ENCODE results near the gene ATRNL1. TPM values are rescaled to one million over a fixed set of nuclear protein-coding genes. Genes with fewer than 3 reads are reported as not detected.

Gene ATRNL1
- total and polyA plus RNA-seq, 2 experiments from 2014 or later, result 5.9 to 17.4 TPM

- H3K4me2 ChIP-seq, result no peak overlapping the region
- H3K27ac ChIP-seq, result no peak overlapping the region
- WGBS (ENCODE audit: low lambda C conversion rate, missing lambda C conversion rate), result 93% methylated on average over 1 of the region's 1 CpG
- no peaks in the 10 kb centered on the region for H3K9me3 ChIP-seq (ENCODE audit: low read depth)
- no peaks in the 10 kb centered on the region for H3K9me2 ChIP-seq (replicated peaks; ENCODE audit: insufficient read depth)
- H3K79me2 ChIP-seq, result no peaks in the 10 kb centered on the region
- TF ChIP-seq EZH2phosphoT487 (IDR thresholded peaks at IDR 0.05; ENCODE audit: low read depth, severe bottlenecking, unreplicated experiment) (no peak), EZH2 (IDR thresholded peaks at IDR 0.05; ENCODE audit: borderline replicate concordance) (no peak), CTCF (IDR thresholded peaks at IDR 0.05; ENCODE audit: poor library complexity) (no peak)
- no peaks in the 10 kb centered on the region for H4K20me1 ChIP-seq (ENCODE audit: insufficient read depth, poor library complexity, severe bottlenecking)
- H3K36me3 ChIP-seq (replicated peaks; ENCODE audit: insufficient read depth, low read depth), result no peaks in the 10 kb centered on the region
- no peak overlapping the region for H3K4me3 ChIP-seq
- no peaks in the 10 kb centered on the region for H3K4me1 ChIP-seq (ENCODE audit: insufficient read depth)
- H3K27me3 ChIP-seq, result no peaks in the 10 kb centered on the region
- DNase-seq (ENCODE audit: low spot score), result no peak
- H2AFZ ChIP-seq, result no peak overlapping the region
Measured at GRCh38 chr10:115638246-115638645, 545.1 kb downstream of the ATRNL1 start.

- no peak for TF ChIP-seq EZH2phosphoT487 (IDR thresholded peaks at IDR 0.05; ENCODE audit: low read depth, severe bottlenecking, unreplicated experiment)
- no peak for TF ChIP-seq EZH2 (IDR thresholded peaks at IDR 0.05; ENCODE audit: borderline replicate concordance)
- no peak for TF ChIP-seq CTCF (IDR thresholded peaks at IDR 0.05; ENCODE audit: poor library complexity)
- Histone ChIP-seq H3K27me3 (no peaks in the 10 kb centered on the region), H3K9me3 (ENCODE audit: low read depth) (no peaks in the 10 kb centered on the region)
Measured at GRCh38 chr10:115649217-115649616, 556.1 kb downstream of the ATRNL1 start.

GRCh38 chr10:115653473-115653872 is 560.3 kb downstream of the ATRNL1 start:
- H3K27ac ChIP-seq, result no peak overlapping the region
- H3K9me3 ChIP-seq (ENCODE audit: low read depth), result no peaks in the 10 kb centered on the region
- H3K27me3 ChIP-seq, result no peaks in the 10 kb centered on the region
- DNase-seq (ENCODE audit: low spot score), result no peak
- no peaks in the 10 kb centered on the region for H3K4me1 ChIP-seq (ENCODE audit: insufficient read depth)
- no peaks in the 10 kb centered on the region for H3K9me2 ChIP-seq (replicated peaks; ENCODE audit: insufficient read depth)
- no peaks in the 10 kb centered on the region for H3K36me3 ChIP-seq (replicated peaks; ENCODE audit: insufficient read depth, low read depth)
- no peak overlapping the region for H3K4me2 ChIP-seq
- H2AFZ ChIP-seq, result no peak overlapping the region
- H3K4me3 ChIP-seq, result no peak overlapping the region
- H3K79me2 ChIP-seq, result no peaks in the 10 kb centered on the region
- TF ChIP-seq EZH2 (IDR thresholded peaks at IDR 0.05; ENCODE audit: borderline replicate concordance), result no peak
- TF ChIP-seq CTCF (IDR thresholded peaks at IDR 0.05; ENCODE audit: poor library complexity), result no peak
- TF ChIP-seq EZH2phosphoT487 (IDR thresholded peaks at IDR 0.05; ENCODE audit: low read depth, severe bottlenecking, unreplicated experiment), result no peak
- no peaks in the 10 kb centered on the region for H4K20me1 ChIP-seq (ENCODE audit: insufficient read depth, poor library complexity, severe bottlenecking)
- 37% methylated on average over 1 of the region's 1 CpG for WGBS (ENCODE audit: low lambda C conversion rate, missing lambda C conversion rate)

More at GRCh38 chr10:115649217-115649616, 556.1 kb downstream of the ATRNL1 start:
- no peaks in the 10 kb centered on the region for H3K36me3 ChIP-seq (replicated peaks; ENCODE audit: insufficient read depth, low read depth)
- H3K4me3 ChIP-seq, result no peak overlapping the region
- no peaks in the 10 kb centered on the region for H3K79me2 ChIP-seq
- 68% methylated on average over 3 of the region's 3 CpGs for WGBS (ENCODE audit: low lambda C conversion rate, missing lambda C conversion rate)
- H4K20me1 ChIP-seq (ENCODE audit: insufficient read depth, poor library complexity, severe bottlenecking), result no peaks in the 10 kb centered on the region
- no peaks in the 10 kb centered on the region for H3K9me2 ChIP-seq (replicated peaks; ENCODE audit: insufficient read depth)
- no peak overlapping the region for H2AFZ ChIP-seq
- no peak for DNase-seq (ENCODE audit: low spot score)
- H3K4me2 ChIP-seq, result no peak overlapping the region
- H3K27ac ChIP-seq, result no peak overlapping the region
- H3K4me1 ChIP-seq (ENCODE audit: insufficient read depth), result no peaks in the 10 kb centered on the region

GRCh38 chr10:115654961-115655360 is 561.8 kb downstream of the ATRNL1 start:
- H3K4me3 ChIP-seq, result no peak overlapping the region
- no peaks in the 10 kb centered on the region for H3K79me2 ChIP-seq
- no peaks in the 10 kb centered on the region for H4K20me1 ChIP-seq (ENCODE audit: insufficient read depth, poor library complexity, severe bottlenecking)
- WGBS (ENCODE audit: low lambda C conversion rate, missing lambda C conversion rate), result 93% methylated on average over 5 of the region's 5 CpGs
- H3K36me3 ChIP-seq (replicated peaks; ENCODE audit: insufficient read depth, low read depth), result no peaks in the 10 kb centered on the region
- no peak for DNase-seq (ENCODE audit: low spot score)
- no peak overlapping the region for H3K4me2 ChIP-seq
- no peak for TF ChIP-seq EZH2 (IDR thresholded peaks at IDR 0.05; ENCODE audit: borderline replicate concordance)
- TF ChIP-seq EZH2phosphoT487 (IDR thresholded peaks at IDR 0.05; ENCODE audit: low read depth, severe bottlenecking, unreplicated experiment), result no peak
- no peak for TF ChIP-seq CTCF (IDR thresholded peaks at IDR 0.05; ENCODE audit: poor library complexity)
- no peak overlapping the region for H2AFZ ChIP-seq
- no peaks in the 10 kb centered on the region for H3K9me2 ChIP-seq (replicated peaks; ENCODE audit: insufficient read depth)
- no peak overlapping the region for H3K27ac ChIP-seq
- no peaks in the 10 kb centered on the region for H3K9me3 ChIP-seq (ENCODE audit: low read depth)
- no peaks in the 10 kb centered on the region for H3K27me3 ChIP-seq
- H3K4me1 ChIP-seq (ENCODE audit: insufficient read depth), result no peaks in the 10 kb centered on the region

All from hepatocyte (in vitro differentiated cells).